Measurements from ENCODE around the gene TMEM95. TPM values are rescaled to one million over a fixed set of nuclear protein-coding genes. Genes with fewer than 3 reads are reported as not detected.

Gene TMEM95
- total RNA-seq, 1 experiment from 2014 or later, result not detected

DNA sequence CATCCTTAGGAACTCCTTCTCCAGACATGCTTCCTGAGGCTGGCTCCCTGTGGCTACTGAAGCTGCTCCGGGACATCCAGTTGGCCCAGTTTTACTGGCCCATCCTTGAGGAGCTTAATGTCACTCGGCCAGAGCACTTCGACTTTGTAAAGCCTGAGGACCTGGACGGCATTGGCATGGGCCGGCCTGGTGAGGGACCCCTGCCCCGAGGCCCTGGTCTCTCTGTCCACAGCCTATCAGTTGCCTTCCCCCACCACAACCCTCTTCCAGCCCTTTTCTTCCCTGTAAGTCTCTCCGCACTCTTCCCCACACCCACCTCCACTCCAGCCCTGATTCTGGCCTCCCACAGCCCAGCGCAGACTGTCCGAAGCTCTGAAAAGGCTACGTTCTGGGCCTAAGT lies 27.9 kb downstream of the TMEM95 start:
- intact Hi-C loops (cut with micrococcal nuclease), result no loop called here
- no TSS peak for BruUV-seq (replicated peaks)
- POLR2A ChIA-PET, result interaction anchor here (0.6 to 1.8 kb wide), 4 partner anchors 10 to 54 kb away, joined by 3 to 5 read pairs (median 3); no protein-coding TSS in a partner anchor

DNA sequence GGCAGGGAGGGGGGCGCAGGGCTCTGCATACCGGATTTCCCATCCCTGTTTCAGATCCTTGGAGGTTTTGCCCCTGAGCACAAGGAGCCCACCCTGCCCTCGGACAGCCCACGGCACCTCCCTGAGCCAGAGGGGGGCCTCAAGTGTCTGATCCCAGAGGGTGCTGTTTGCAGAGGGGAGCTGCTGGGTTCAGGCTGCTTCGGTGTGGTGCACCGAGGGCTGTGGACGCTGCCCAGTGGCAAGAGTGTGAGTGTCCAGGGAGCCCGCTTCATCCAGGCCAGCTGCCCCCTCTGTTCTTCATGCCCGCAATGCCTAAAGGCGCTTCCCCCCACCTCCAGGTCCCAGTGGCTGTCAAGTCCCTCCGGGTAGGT lies 28.4 kb downstream of the TMEM95 start:
- peaks cover 13% of the 10 kb centered on the region for H3K4me1 Mint-ChIP-seq (ENCODE audit: insufficient read depth, unreplicated experiment)
- no peaks in the 10 kb centered on the region for H3K27me3 Mint-ChIP-seq (ENCODE audit: insufficient read depth, unreplicated experiment)
- no peak for DNase-seq (ENCODE audit: unreplicated experiment)
- ChIA-PET CTCF (interaction anchor here (0.8 to 1.7 kb wide), 2 partner anchors 26 to 28 kb away, joined by 3 to 6 read pairs; no protein-coding TSS in a partner anchor), POLR2A (interaction anchor here (0.6 to 1.4 kb wide), 3 partner anchors 9 to 22 kb away, joined by 3 read pairs; no protein-coding TSS in a partner anchor)
- TF ChIP-seq, protein P1, sequence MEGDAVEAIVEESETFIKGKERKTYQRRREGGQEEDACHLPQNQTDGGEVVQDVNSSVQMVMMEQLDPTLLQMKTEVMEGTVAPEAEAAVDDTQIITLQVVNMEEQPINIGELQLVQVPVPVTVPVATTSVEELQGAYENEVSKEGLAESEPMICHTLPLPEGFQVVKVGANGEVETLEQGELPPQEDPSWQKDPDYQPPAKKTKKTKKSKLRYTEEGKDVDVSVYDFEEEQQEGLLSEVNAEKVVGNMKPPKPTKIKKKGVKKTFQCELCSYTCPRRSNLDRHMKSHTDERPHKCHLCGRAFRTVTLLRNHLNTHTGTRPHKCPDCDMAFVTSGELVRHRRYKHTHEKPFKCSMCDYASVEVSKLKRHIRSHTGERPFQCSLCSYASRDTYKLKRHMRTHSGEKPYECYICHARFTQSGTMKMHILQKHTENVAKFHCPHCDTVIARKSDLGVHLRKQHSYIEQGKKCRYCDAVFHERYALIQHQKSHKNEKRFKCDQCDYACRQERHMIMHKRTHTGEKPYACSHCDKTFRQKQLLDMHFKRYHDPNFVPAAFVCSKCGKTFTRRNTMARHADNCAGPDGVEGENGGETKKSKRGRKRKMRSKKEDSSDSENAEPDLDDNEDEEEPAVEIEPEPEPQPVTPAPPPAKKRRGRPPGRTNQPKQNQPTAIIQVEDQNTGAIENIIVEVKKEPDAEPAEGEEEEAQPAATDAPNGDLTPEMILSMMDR (IDR thresholded peaks at IDR 0.05; ENCODE audit: unreplicated experiment), result no peak
- no peak overlapping the region for H3K27ac Mint-ChIP-seq (ENCODE audit: low read depth, unreplicated experiment)
- no TSS peak for BruUV-seq (replicated peaks)
- no peak overlapping the region for H3K4me3 Mint-ChIP-seq (ENCODE audit: unreplicated experiment)
- H3K36me3 Mint-ChIP-seq (ENCODE audit: insufficient read depth, unreplicated experiment), result peaks cover 27% of the 10 kb centered on the region
- peaks cover 9% of the 10 kb centered on the region for H3K9me3 Mint-ChIP-seq (ENCODE audit: unreplicated experiment)
- intact Hi-C loops (cut with micrococcal nuclease), result no loop called here

More for the DNA sequence above, 27.9 kb downstream of the TMEM95 start:
- TF ChIP-seq, protein P1 (IDR thresholded peaks at IDR 0.05; ENCODE audit: unreplicated experiment), result no peak
- peaks cover 23% of the 10 kb centered on the region for H3K36me3 Mint-ChIP-seq (ENCODE audit: insufficient read depth, unreplicated experiment)
- H3K9me3 Mint-ChIP-seq (ENCODE audit: unreplicated experiment), result peaks cover 9% of the 10 kb centered on the region
- H3K27me3 Mint-ChIP-seq (ENCODE audit: insufficient read depth, unreplicated experiment), result no peaks in the 10 kb centered on the region
- H3K4me3 Mint-ChIP-seq (ENCODE audit: unreplicated experiment), result no peak overlapping the region
- no peak overlapping the region for H3K27ac Mint-ChIP-seq (ENCODE audit: low read depth, unreplicated experiment)
- no peak for DNase-seq (ENCODE audit: unreplicated experiment)
- H3K4me1 Mint-ChIP-seq (ENCODE audit: insufficient read depth, unreplicated experiment), result peaks cover 13% of the 10 kb centered on the region
- CTCF ChIA-PET, result interaction anchor here (0.8 to 1.7 kb wide), 4 partner anchors 25 to 178 kb away, joined by 3 to 6 read pairs (median 4); no protein-coding TSS in a partner anchor

DNA sequence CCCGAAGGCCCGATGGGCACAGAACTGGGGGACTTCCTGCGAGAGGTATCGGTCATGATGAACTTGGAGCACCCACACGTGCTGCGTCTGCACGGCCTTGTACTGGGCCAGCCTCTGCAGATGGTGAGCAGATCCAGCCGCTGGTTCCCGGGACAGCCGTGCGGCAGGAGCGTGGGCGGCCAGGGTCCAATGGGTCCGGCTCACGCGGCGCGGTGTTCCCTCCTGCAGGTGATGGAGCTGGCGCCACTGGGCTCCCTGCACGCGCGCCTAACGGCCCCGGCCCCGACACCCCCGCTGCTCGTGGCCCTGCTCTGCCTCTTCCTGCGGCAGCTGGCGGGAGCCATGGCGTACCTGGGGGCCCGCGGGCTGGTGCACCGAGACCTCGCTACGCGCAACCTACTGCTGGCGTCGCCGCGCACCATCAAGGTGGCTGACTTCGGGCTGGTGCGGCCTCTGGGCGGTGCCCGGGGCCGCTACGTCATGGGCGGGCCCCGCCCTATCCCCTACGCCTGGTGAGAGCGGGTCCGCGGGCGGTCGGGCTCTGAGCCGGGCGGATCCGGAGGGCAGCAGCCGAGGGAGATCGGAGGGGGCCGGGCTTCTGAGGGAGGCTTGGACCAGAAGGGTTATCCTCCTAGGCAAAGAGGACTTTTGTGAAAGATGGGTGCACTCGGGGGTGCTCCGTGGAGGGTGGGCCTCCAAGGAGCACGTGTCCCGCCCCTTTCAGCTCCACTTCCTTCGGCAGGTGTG lies 29.0 kb downstream of the TMEM95 start:
- ChIA-PET POLR2A (interaction anchor here (0.6 to 1.4 kb wide), 5 partner anchors 9 to 100 kb away, joined by 3 read pairs; no protein-coding TSS in a partner anchor), CTCF (no interaction called here)
- H3K9me3 Mint-ChIP-seq (ENCODE audit: unreplicated experiment), result peaks cover 7% of the 10 kb centered on the region
- no TSS peak for BruUV-seq (replicated peaks)
- H3K4me3 Mint-ChIP-seq (ENCODE audit: unreplicated experiment), result no peak overlapping the region
- DNase-seq (ENCODE audit: unreplicated experiment), result no peak
- H3K4me1 Mint-ChIP-seq (ENCODE audit: insufficient read depth, unreplicated experiment), result peaks cover 13% of the 10 kb centered on the region
- TF ChIP-seq, protein P1 (IDR thresholded peaks at IDR 0.05; ENCODE audit: unreplicated experiment), result no peak
- no peak overlapping the region for H3K27ac Mint-ChIP-seq (ENCODE audit: low read depth, unreplicated experiment)
- intact Hi-C loops (cut with micrococcal nuclease), result no loop called here
- H3K36me3 Mint-ChIP-seq (ENCODE audit: insufficient read depth, unreplicated experiment), result peaks cover 33% of the 10 kb centered on the region
- H3K27me3 Mint-ChIP-seq (ENCODE audit: insufficient read depth, unreplicated experiment), result no peaks in the 10 kb centered on the region

DNA sequence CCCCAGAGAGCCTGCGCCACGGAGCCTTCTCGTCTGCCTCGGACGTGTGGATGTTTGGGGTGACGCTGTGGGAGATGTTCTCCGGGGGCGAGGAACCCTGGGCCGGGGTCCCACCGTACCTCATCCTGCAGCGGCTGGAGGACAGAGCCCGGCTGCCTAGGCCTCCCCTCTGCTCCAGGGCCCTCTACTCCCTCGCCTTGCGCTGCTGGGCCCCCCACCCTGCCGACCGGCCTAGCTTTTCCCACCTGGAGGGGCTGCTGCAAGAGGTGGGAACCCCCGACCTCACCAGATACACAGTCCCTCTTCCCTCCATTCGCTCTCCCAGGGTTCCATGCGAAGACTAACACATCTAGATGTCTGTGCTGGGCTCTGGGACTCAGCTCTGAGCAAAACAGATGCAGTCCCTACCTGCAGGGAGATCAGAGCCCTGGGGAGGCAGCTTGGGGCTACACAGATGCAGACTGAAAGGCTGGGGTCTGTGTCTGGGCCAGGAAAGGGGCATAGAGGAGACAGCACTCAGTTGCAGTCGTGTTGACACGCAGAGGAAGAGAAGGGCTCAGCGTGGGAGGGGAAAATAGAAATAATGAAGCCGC lies 29.6 kb downstream of the TMEM95 start:
- BruUV-seq (replicated peaks), result no TSS peak
- Mint-ChIP-seq H3K27me3 (ENCODE audit: insufficient read depth, unreplicated experiment) (no peaks in the 10 kb centered on the region), H3K9me3 (ENCODE audit: unreplicated experiment) (no peaks in the 10 kb centered on the region), H3K4me1 (ENCODE audit: insufficient read depth, unreplicated experiment) (peaks cover 13% of the 10 kb centered on the region), H3K4me3 (ENCODE audit: unreplicated experiment) (no peak overlapping the region), H3K27ac (ENCODE audit: low read depth, unreplicated experiment) (no peak overlapping the region), H3K36me3 (ENCODE audit: insufficient read depth, unreplicated experiment) (peaks cover 40% of the 10 kb centered on the region)
- DNase-seq (ENCODE audit: unreplicated experiment), result no peak
- ChIA-PET POLR2A (interaction anchor here (0.7 to 1.4 kb wide), 4 partner anchors 13 to 173 kb away, joined by 3 to 4 read pairs (median 3); no protein-coding TSS in a partner anchor), CTCF (interaction anchor here (1.2 kb wide), 1 partner anchor 30 kb away, joined by 3 read pairs; no protein-coding TSS in a partner anchor)
- TF ChIP-seq, protein P1 (IDR thresholded peaks at IDR 0.05; ENCODE audit: unreplicated experiment), result no peak
- intact Hi-C loops (cut with micrococcal nuclease), result no loop called here

Measured in MCF 10A (cell line).